GM19035 (cell line): Measurements from ENCODE around the gene COQ4.
"Not testable (repeated sequence)": the region's sequence is repeated elsewhere in the genome, so short reads cannot be mapped to it uniquely, and the experiment has no call there.

ENCODE experiments used
- ATAC-seq: cut with Tn5 transposase; IDR thresholded peaks from one replicate; pipeline ENCODE4 v1.9.1; 2021; ENCODE audit not compliant: unreplicated experiment

COQ4 gene

DNA sequence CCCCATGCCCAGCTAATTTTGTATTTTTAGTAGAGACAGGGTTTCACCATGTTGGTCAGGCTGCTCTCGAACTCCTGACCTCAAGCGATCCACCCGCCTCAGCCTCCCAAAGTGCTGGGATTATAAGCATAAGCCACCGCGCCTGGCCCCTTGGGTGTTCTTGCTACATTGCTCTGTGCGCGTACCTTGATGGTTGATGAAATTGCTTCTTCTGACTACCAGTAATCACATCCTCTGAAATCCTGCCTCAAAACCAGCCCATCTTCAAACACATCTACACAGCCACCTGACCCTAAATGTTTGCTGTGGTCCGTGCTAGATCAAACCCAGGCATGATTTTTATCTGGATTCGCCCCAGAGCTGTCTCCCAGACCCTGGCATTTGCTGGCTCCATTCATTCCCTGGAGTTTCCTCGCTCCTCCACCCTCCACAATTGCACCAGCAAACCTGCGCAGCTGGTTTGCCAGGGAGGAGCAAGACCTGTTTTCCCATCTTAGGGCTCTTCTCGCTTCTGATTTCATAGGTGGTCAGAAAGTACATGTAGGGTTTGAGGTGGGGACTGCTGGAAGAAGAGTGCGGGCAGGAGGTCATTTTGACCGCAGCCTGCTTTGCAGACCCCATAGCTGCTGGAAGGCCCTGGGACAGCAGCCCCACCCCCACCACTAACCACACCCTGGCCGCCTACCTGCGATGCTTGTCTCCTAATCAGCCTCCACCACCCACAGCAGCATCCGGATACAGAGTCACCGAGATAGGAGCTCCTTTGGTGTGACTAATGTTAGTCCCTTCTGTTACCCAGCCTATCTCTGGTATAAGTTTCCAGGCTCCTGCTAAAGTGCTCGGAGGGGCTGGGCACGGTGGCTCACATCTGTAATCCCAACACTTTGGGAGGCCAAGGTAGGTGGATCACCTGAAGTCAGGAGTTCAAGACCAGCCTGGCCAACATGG, 23.8 kb upstream of the COQ4 start:
- no peak for ATAC-seq

- no peak for ATAC-seq
These were observed 18.3 kb upstream of the COQ4 start for GRCh38 chr9:128304136-128304970.

- ATAC-seq: no peak
These were observed 17.7 kb upstream of the COQ4 start for GRCh38 chr9:128304971-128305288.

DNA sequence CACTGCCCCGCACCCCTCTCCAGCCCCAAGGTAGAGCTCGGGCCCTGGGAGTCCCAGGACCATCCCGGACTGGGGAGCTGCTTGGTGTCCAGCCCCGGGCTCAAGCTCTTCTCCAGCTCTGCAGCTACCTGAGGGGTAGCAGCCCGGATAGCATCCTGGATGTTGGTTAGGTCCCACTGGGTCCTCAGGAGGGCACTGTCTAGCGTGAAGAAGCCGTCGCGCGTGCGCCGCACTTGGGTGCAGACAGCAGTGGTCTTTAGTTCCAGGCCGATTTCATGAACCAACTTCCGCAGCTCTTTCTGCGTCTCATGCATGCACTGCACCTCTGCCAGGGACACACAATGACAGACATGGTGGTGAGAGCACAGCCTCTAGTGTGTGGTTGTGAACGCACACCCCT, 13.1 kb upstream of the COQ4 start:
- no peak for ATAC-seq

GRCh38 chr9:128310461-128310860, 12.2 kb upstream of the COQ4 start:
- no peak for ATAC-seq

- no peak for ATAC-seq
These were observed 7.9 kb upstream of the COQ4 start for GRCh38 chr9:128314697-128315096.

GRCh38 chr9:128316421-128316820, 6.2 kb upstream of the COQ4 start:
- ATAC-seq: no peak

GRCh38 chr9:128317629-128318028, 5.0 kb upstream of the COQ4 start:
- no peak for ATAC-seq

GRCh38 chr9:128321343-128321742, 1.3 kb upstream of the COQ4 start:
- no peak for ATAC-seq

DNA sequence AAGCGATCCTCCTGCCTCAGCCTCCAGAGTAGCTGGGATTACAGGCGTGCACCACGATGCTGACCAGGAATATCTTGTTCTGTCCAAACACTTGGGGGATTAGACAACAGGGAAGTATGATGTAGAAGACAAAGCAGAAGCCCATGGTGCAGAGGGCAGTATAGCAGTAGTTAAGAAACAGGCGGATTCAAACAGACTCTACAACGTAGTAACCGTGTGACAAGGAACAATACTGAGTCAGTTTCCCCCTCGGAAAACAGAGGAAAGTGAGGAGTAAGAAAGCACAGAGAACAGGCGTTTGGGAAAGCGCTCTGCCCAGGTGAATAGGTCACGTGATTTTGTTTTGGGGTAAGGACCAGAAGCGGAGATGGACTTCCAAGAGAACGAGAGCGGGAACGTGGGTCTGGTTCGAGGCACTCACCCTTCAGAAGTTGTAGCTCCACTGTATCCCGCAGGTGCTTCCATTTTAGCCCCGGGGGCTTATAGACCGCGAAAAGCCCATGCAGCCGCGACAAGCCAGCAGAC, 698 bp upstream of the COQ4 start:
- peak; percentile 12 for ATAC-seq

DNA sequence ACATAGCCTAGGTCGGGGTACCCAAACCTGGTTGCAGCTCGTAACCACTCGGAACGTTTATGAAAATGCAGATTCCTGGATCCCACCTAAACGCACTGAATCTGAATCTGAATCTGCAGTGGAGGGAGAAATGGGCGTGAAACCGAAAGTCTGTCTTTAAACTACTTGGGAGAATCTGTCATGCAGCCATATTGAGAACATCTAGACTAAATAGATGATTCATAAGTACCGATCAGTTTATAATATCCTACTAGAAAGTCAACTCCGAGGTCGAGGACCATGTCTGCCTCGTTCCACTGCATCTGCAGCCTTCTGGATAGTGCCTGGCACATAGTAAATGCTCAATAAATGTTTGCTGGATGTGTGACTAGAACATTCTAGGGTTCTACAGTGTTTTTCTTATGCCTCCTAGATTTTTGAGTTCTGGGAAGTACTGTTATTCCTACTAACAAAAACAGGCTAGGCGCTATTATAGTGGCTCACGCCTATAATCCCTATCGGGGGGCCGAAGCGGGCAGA, 632 bp downstream of the COQ4 start:
- no peak for ATAC-seq

DNA sequence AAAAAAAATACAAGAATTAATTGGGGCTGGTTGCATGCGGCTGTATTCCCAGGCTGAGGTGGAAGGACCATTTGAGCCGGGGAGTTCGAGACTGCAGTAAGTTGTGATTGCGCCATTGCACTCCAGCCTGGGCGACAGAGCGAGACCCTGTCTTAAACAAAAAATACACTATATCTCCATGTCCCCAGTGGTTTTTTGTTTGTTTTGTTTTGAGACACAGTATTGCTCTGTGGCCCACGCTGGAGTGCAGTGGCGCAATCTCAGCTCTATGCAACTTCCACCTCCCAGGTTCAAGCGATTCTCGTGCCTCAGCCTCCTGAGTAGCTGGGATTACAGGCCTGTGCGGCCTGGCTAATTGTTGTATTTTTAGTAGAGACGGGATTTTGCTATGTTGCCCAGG, 1.2 kb downstream of the COQ4 start:
- no peak for ATAC-seq

- no peak for ATAC-seq
These were observed 1.8 kb downstream of the COQ4 start for GRCh38 chr9:128324401-128324800.

DNA sequence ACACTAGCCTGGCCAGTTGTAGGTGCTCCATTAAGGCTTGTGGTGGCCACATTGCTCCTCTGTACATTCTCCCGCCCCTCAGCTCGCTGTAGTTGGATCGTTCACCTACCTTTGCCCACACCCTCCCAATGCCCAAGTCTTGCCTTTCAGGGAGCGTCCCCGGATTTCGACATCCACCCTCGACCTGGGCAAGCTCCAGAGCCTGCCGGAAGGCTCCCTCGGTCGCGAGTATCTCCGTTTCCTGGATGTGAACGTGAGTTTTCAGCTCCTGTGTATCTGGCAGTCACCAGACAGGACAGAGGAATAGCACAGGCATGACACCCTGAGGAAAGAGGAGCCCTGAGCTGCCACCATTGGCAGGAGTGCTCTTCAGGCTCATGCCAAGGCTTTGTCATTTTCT, 3.0 kb downstream of the COQ4 start:
- ATAC-seq: no peak

- ATAC-seq: no peak
These were observed 10.8 kb downstream of the COQ4 start for GRCh38 chr9:128333451-128333869.

- ATAC-seq: no peak
These were observed 12.5 kb downstream of the COQ4 start for GRCh38 chr9:128335161-128335560.

DNA sequence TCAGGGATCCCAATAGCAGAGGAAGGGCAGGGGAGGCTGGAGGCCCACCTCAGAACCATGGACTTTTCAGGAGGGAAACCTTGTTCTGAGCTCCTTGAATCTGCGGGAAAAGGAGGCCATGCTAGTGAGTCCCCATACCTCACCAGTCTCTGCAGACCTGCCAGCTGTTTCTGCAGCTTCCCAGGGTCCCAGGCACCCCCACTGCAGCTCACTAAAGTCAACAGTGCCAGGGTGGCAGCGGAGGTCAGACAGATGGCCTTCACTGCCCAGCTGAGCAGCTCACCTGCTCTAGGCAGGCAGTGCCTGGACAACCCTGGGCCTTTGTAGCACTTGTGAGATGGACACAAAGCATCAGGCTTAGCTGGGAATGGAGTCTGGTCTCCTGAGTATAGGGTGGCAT, 13.3 kb downstream of the COQ4 start:
- no peak for ATAC-seq

DNA sequence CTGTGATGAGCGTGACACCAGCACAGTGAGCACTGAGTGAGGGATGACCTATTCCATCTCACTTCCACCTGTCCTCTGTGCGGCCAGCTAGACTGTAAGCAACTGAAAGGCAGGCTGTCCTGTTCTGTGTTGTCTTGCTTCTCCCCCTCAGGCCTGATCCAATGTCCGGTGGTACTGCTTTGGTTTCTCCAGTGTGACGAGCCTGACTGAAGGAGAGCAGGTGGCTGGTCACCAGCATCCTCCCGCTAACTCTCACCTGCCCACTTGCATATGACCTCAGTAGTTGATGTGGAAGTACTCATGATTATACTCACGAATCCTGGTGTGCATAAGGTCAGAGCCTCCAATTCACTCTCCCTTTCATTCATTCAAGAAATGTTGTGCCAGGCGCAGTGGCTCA, 15.3 kb downstream of the COQ4 start:
- no peak for ATAC-seq

DNA sequence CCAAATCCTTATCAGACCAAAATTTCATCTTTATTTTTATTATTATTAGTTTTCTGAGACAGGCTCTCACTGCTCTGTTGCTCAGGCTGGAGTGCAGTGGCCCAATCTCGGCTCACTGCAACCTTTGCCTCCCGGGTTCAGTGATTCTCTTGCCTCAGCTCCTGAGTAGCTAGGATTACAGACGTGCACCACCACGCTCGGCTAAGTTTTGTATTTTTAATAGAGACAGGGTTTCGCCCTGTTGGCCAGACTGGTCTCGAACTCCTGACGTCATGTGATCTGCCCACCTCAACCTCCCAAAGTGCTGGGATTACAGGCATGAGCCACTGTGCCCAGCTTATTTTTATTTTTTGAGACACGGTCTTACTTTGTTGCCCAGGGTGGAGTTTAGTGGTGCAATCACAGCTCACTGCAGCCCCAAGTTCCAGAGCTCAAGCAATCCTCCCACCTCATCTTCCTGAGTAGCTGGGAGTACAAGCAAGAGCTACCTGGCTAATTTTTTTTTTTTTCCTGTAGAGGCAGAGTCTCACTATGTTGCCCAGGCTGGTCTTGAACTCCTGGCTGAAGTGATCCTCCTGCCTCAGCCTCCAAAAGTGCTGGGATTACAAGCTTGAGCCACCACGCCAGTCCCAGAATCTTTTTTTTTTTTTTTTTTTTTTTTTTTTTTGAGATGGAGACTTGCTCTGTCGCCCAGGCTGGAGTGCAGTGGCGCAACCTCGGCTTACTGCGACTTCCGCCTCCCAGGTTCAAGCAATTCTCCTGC, 16.4 kb downstream of the COQ4 start:
- ATAC-seq: not testable (repeated sequence)

DNA sequence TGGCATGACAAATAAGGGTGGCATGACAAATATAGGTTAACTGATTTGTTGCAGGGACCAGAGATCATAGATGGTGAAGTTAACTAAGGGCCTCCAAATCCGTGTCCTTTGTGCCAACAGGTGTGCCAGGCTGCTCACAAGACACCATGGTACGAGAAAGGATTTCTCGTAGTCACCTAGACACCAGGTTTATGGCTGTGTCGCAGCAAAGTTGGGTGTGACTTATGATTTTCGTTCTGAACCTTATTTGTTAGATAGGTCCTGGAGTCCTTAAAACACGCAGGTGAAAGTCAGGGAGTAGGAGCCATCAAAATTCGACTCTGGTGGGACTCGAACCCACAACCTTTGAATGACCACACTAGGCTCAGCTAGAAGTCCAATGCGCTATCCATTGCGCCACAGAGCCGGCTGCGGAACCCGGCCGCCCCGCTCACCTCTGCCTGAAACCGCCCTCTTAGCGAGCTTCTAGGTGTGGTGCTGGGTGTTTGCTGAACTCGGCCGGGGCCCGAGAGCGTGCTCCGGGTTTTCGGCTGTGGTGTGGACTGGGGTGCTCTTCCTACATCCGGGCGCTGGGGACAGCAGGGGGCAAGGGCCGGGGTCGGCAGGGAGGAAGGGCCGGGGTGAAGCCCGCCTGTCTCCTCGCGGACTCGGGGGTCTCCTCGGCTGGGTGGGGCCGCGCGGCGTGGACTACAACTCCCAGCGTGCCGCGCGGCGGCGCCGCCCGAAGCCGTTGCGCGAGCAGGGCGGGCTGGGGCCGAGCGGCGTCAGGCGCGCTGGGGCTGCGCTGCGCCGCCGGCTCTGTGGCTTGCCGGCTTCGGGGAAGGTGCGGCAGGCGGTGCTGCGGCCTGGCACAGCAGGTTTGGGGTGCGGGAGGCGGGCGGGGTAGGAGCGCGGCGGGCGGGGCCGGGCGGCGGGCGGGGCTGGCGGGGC, 17.4 kb downstream of the COQ4 start, which contains the start of gene SLC27A4:
SLC27A4 (plus strand) TSS at position 767 of the 930 bp plus-strand sequence. CDS start 2,606 bp downstream, outside the sequence.
- ATAC-seq: peak; percentile 87
